GM19395 (cell line): ENCODE data around the gene ZNF436.

Experiments used
- ATAC-seq: cut with Tn5 transposase; IDR thresholded peaks from one replicate; pipeline ENCODE4 v1.9.1; 2021; ENCODE audit warnings: mild to moderate bottlenecking, moderate library complexity; ENCODE audit not compliant: unreplicated experiment

The ZNF436 gene

GRCh38 chr1:23369335-23370013 lies at the start of gene ZNF436:
Gene ZNF436, minus strand, starts transcription at chr1:23369836. Its CDS starts 1,831 bp downstream, at chr1:23368005.
- no peak for ATAC-seq

GRCh38 chr1:23419180-23419579 lies 49.5 kb upstream of the ZNF436 start:
- no peak for ATAC-seq

- no peak for ATAC-seq
Observed at GRCh38 chr1:23417570-23417969, 47.9 kb upstream of the ZNF436 start.

GRCh38 chr1:23416964-23417363 lies 47.3 kb upstream of the ZNF436 start:
- ATAC-seq, result no peak

GRCh38 chr1:23408797-23409290 lies 39.2 kb upstream of the ZNF436 start:
- no peak for ATAC-seq

- no peak for ATAC-seq
Observed at GRCh38 chr1:23407016-23407630, 37.5 kb upstream of the ZNF436 start.

GRCh38 chr1:23405946-23406345 lies 36.3 kb upstream of the ZNF436 start:
- no peak for ATAC-seq

- no peak for ATAC-seq
Observed at GRCh38 chr1:23403735-23404486, 34.3 kb upstream of the ZNF436 start.

GRCh38 chr1:23403355-23403734 lies 33.7 kb upstream of the ZNF436 start:
- ATAC-seq, result no peak

- ATAC-seq, result no peak
Observed at GRCh38 chr1:23403038-23403336, 33.4 kb upstream of the ZNF436 start.

GRCh38 chr1:23402286-23403037 lies 32.8 kb upstream of the ZNF436 start:
- no peak for ATAC-seq

GRCh38 chr1:23401313-23401712 lies 31.7 kb upstream of the ZNF436 start:
- no peak for ATAC-seq

GRCh38 chr1:23400324-23401114 lies 30.9 kb upstream of the ZNF436 start:
- no peak for ATAC-seq

GRCh38 chr1:23399229-23399628 lies 29.6 kb upstream of the ZNF436 start:
- no peak for ATAC-seq

GRCh38 chr1:23397908-23398307 lies 28.3 kb upstream of the ZNF436 start:
- no peak for ATAC-seq

GRCh38 chr1:23396380-23396779 lies 26.7 kb upstream of the ZNF436 start:
- ATAC-seq, result no peak

GRCh38 chr1:23395849-23396248 lies 26.2 kb upstream of the ZNF436 start:
- no peak for ATAC-seq

- ATAC-seq, result no peak
Observed at GRCh38 chr1:23395154-23395724, 25.6 kb upstream of the ZNF436 start.

GRCh38 chr1:23394684-23395083 lies 25.0 kb upstream of the ZNF436 start:
- ATAC-seq, result no peak

GRCh38 chr1:23394181-23394580 lies 24.5 kb upstream of the ZNF436 start:
- no peak for ATAC-seq
